ENCODE measurements around the gene GCHFR.

GRCh38 chr15:40747685-40748631 lies 15.9 kb upstream of the GCHFR start:
- TF ChIP-seq CTCF (IDR thresholded peaks at IDR 0.05; ENCODE audit: low read length) (no peak), EZH2phosphoT487 (IDR thresholded peaks at IDR 0.05; ENCODE audit: low read length) (no peak), EZH2 (optimal IDR thresholded peaks at IDR 0.05; ENCODE audit: low read depth, low read length) (no peak)

All from MM.1S (cell line).